Measurements from ENCODE around the gene C1orf216.
"Not testable (repeated sequence)": the region's sequence is repeated elsewhere in the genome, so short reads cannot be mapped to it uniquely, and the experiment has no call there.

C1orf216 gene

GRCh38 chr1:35726450-35727433 lies 8.1 kb upstream of the C1orf216 start:
- no peak overlapping the region for H3K4me3 ChIP-seq (ENCODE audit: low read depth, low read length)
- in situ Hi-C loops (cut with HindIII; ENCODE audit: low pct_ligation_motif_present, low sequenced_read_pairs) = no loop called here
- H3K36me3 ChIP-seq (replicated peaks) = no peaks in the 10 kb centered on the region
- TF ChIP-seq CTCF (IDR thresholded peaks at IDR 0.05; ENCODE audit: low read depth, low read length, missing control alignments) = peak; percentile 88
- DNase-seq = peak; percentile 40
- no peak overlapping the region for H3K27ac ChIP-seq
- no peaks in the 10 kb centered on the region for H3K27me3 ChIP-seq (replicated peaks)

- TF ChIP-seq CTCF (IDR thresholded peaks at IDR 0.05; ENCODE audit: low read depth, low read length, missing control alignments) = no peak
- H3K4me3 ChIP-seq (ENCODE audit: low read depth, low read length) = no peak overlapping the region
- no peak overlapping the region for H3K27ac ChIP-seq
- DNase-seq = no peak
- in situ Hi-C loops (cut with HindIII; ENCODE audit: low pct_ligation_motif_present, low sequenced_read_pairs) = no loop called here
- H3K27me3 ChIP-seq (replicated peaks) = no peaks in the 10 kb centered on the region
- H3K36me3 ChIP-seq (replicated peaks) = no peaks in the 10 kb centered on the region
Observed at GRCh38 chr1:35725596-35725995, 6.9 kb upstream of the C1orf216 start.

- Histone ChIP-seq H3K27me3 (replicated peaks) (no peaks in the 10 kb centered on the region), H3K27ac (peak overlapping the region; percentile 77), H3K4me3 (ENCODE audit: low read depth, low read length) (peak overlapping the region; percentile 93), H3K36me3 (replicated peaks) (peaks cover 22% of the 10 kb centered on the region)
- DNase-seq = peak; percentile 64
- TF ChIP-seq CTCF (IDR thresholded peaks at IDR 0.05; ENCODE audit: low read depth, low read length, missing control alignments) = no peak
- in situ Hi-C loops (cut with HindIII; ENCODE audit: low pct_ligation_motif_present, low sequenced_read_pairs) = no loop called here
Observed at GRCh38 chr1:35717911-35718476, 690 bp downstream of the C1orf216 start.

GRCh38 chr1:35715568-35716002 lies 3.1 kb downstream of the C1orf216 start:
- peak; percentile 94 for TF ChIP-seq CTCF (IDR thresholded peaks at IDR 0.05; ENCODE audit: low read depth, low read length, missing control alignments)

GRCh38 chr1:35714921-35715567 lies 3.6 kb downstream of the C1orf216 start:
- no peak overlapping the region for H3K4me3 ChIP-seq (ENCODE audit: low read depth, low read length)
- H3K27me3 ChIP-seq (replicated peaks) = no peaks in the 10 kb centered on the region
- no peak for DNase-seq
- TF ChIP-seq CTCF (IDR thresholded peaks at IDR 0.05; ENCODE audit: low read depth, low read length, missing control alignments) = no peak
- peaks cover 22% of the 10 kb centered on the region for H3K36me3 ChIP-seq (replicated peaks)
- in situ Hi-C loops (cut with HindIII; ENCODE audit: low pct_ligation_motif_present, low sequenced_read_pairs) = no loop called here
- H3K27ac ChIP-seq = no peak overlapping the region

More at GRCh38 chr1:35715568-35716002, 3.1 kb downstream of the C1orf216 start:
- DNase-seq = peak; percentile 73
- Histone ChIP-seq H3K36me3 (replicated peaks) (peaks cover 22% of the 10 kb centered on the region), H3K27ac (no peak overlapping the region), H3K4me3 (ENCODE audit: low read depth, low read length) (no peak overlapping the region), H3K27me3 (replicated peaks) (no peaks in the 10 kb centered on the region)
- in situ Hi-C loops (cut with HindIII; ENCODE audit: low pct_ligation_motif_present, low sequenced_read_pairs) = no loop called here

GRCh38 chr1:35711098-35711497 lies 7.6 kb downstream of the C1orf216 start:
- peaks cover 22% of the 10 kb centered on the region for H3K36me3 ChIP-seq (replicated peaks)
- in situ Hi-C loops (cut with HindIII; ENCODE audit: low pct_ligation_motif_present, low sequenced_read_pairs); H3K27ac ChIP-seq; H3K27me3 ChIP-seq (replicated peaks); DNase-seq; H3K4me3 ChIP-seq (ENCODE audit: low read depth, low read length): not testable (repeated sequence)
